ENCODE results near the gene SLC5A4. TPM values are rescaled to one million over a fixed set of nuclear protein-coding genes. Genes with fewer than 3 reads are reported as not detected.

The SLC5A4 gene
- total RNA-seq, 1 experiment from 2014 or later, result not detected

DNA sequence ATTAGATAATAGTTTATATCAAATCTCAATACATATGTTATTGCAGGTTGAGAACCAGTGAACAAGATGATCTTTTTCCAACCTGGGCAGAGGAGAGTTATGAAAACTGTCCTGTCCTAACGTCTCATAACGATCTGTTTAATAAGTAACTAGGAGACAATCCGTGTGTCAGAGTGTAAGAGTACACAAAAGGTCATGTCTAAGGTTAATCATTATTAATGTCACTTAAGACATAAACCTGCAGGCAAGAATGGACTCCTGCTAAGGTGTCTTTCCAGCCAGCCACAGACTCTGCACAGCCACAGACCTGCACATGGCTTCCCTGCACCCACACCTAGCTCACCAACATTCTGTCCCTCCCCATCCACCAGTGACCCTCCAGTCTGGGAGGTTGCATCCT is 10.1 kb downstream of the SLC5A4 start:
- no peaks in the 10 kb centered on the region for H3K9me3 ChIP-seq
- DNase-seq, result no peak
- H3K36me3 ChIP-seq, result no peaks in the 10 kb centered on the region
- no peak overlapping the region for H3K4me3 ChIP-seq
- H3K27me3 ChIP-seq, result peaks cover 8% of the 10 kb centered on the region

DNA sequence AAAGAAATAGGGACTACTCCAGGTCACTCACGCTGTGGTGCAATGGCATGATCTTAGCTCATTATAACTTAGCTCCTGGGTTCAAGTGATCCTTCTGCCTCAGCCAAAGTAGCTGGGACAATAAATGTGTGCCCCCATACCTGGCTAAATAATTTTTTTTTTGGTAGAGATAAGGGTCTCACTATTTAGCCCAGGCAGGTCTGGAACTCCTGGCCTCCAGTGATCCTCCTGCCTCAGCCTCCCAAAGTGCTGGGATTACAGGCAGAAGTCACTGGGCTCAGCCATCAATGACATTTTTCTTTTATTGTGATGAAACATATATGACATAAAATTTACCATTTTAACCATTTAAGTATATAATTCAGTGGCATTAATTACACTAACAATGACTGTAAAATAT is 10.6 kb downstream of the SLC5A4 start:
- H3K4me3 ChIP-seq, result no peak overlapping the region
- H3K27me3 ChIP-seq, result peaks cover 8% of the 10 kb centered on the region
- DNase-seq, result no peak
- no peaks in the 10 kb centered on the region for H3K9me3 ChIP-seq
- no peaks in the 10 kb centered on the region for H3K36me3 ChIP-seq

DNA sequence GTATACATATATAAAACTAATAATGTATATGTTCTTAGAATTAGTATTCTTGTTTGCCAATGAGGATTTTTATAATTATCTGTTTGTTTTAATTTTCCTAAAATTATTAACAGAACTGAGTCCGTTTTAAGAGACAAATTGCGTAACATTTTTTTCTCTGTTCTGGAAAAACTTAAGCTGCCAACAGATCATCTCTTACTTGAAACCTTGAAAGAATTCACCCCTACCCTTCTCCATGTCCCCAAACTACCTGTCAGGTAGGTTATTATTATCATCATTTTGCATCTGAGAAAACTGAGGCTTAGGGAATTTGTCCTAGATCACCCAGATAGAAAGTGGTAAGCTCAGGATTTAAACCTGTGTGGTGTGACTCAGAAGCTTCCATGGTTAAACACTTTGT is 14.7 kb downstream of the SLC5A4 start:
- no peaks in the 10 kb centered on the region for H3K36me3 ChIP-seq
- H3K4me3 ChIP-seq, result no peak overlapping the region
- H3K9me3 ChIP-seq, result no peaks in the 10 kb centered on the region
- H3K27me3 ChIP-seq, result peaks cover 14% of the 10 kb centered on the region
- no peak for DNase-seq

DNA sequence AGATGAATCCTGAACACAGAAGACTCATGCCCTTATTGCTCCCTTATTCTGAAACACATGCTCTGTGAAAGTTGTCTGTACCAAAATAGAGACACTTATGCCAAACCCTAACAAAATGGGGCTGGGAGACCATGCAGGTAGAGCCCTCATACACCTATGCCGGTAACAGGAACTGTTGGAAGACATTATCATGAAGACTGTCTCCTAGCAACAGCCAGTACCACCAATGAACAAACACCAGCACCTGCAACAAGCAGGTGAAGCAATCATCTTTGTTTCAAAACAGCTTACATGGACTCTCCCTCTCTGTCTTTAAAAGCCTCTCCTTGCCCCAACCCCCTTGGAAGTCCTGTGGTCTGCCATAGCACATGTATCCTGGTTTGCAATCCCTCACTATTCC is 17.2 kb downstream of the SLC5A4 start:
- no peaks in the 10 kb centered on the region for H3K9me3 ChIP-seq
- peaks cover 10% of the 10 kb centered on the region for H3K27me3 ChIP-seq
- H3K4me3 ChIP-seq, result no peak overlapping the region
- DNase-seq, result no peak
- no peaks in the 10 kb centered on the region for H3K36me3 ChIP-seq

DNA sequence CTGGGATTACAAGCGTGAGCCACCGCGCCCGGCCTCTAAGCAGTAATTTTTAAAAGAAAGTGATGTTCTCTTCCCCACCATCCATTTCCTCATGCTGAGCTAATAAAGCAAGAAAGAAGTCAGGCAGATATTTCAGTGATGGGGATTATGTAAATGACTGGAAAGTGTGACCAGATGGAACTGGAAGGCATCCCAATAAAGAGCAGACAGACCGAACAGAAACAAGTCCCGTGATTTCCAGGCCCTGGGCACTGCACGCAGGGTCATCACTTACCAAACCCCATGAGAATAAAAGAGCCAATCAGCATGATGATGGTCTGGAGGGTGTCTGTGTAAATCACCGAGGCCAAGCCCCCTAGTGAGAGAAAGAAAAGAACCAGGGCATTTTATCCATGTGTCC is 18.2 kb downstream of the SLC5A4 start:
- Histone ChIP-seq H3K9me3 (no peaks in the 10 kb centered on the region), H3K27me3 (peaks cover 6% of the 10 kb centered on the region), H3K4me3 (no peak overlapping the region), H3K36me3 (no peaks in the 10 kb centered on the region)
- no peak for DNase-seq

DNA sequence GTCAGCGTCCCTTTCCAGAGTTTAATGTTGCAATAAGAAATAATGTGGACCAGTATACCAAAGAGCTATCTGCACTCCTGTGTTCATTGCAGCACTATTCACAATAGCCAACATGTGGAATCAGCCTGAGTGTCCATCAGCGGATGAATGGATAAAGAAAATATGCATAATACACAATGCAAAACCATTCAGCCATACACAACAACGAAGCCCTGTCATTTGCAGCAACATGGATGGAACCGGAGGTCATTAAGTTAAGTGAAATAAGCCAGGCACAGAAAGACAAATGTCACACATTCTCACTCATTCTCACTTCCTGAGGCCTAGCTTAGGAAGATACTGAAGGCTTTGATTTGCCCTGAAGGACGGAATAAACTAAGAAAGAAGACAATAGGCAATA is 22.1 kb downstream of the SLC5A4 start:
- Histone ChIP-seq H3K9me3 (no peaks in the 10 kb centered on the region), H3K27me3 (peaks cover 6% of the 10 kb centered on the region; the same call in 1 of the 2 replicates), H3K4me3 (no peak overlapping the region), H3K36me3 (no peaks in the 10 kb centered on the region)
- no peak for DNase-seq

DNA sequence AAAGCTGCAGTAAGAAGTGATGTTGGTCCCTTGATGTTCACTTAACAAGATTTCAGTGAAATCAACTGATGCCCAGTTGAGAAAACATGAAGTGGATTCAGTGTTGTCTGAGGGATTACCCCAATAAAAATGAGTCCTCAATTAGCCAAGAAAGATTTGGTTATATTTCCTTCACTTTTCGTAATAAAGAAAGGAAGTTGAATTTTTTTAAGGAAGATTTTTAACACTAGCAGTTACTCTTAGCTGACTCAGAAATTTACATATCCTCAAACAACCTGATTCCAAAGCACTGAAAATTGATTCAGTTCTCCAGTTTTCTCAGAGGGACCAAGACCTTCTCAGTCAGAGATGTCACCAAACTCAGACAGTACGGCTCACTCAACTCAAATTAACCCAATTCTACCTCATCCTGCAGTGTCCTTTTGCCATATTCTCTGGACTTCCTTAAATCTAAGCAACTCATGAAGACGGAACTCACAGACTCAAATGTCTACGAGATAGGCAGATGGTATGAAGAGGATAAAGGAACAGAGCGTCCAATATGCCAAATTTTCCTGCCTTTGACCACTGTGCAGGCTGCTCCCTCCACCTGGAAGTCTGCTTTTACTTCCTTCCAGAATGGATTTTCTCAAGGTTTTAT is 22.8 kb downstream of the SLC5A4 start:
- Histone ChIP-seq H3K27me3 (peaks cover 6% of the 10 kb centered on the region; the same call in 1 of the 2 replicates), H3K4me3 (no peak overlapping the region), H3K36me3 (no peaks in the 10 kb centered on the region), H3K9me3 (no peaks in the 10 kb centered on the region)
- DNase-seq, result no peak

DNA sequence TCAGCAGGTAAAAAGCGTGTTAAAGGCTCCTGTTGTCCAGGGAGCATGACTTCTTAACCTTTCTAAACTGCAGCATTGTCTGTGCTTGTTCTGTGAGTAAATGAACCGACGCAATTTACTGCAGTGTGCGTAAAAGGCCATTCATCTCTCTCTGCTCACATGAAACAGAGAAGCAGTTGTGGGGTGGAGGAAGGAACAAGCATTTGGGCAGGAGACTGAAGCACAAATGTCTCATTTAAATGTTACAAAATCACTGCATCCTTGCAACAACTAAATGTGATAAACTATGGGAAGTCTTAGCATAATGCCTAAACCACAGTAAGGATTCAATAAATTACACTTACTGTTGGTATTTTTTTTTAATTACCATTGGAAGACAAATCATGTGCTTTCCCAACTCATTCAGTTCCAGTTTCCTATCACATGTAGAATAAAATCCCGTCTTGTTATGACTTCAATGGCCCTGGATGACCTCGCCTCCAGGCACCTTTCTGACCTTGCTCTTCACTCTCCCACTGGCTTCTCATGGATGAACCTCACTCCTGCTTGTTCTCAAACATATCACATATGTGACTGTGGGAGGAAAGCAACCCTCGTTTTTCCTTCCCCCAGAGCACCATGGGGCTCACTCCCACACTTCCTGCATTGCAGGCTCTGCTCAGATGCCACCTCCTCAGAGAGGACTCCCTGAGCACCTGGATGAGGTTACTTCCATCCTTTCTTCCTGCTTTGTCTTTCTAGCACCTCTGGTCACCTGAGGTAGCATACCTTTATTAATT is 28.6 kb downstream of the SLC5A4 start:
- no peak overlapping the region for H3K4me3 ChIP-seq
- no peaks in the 10 kb centered on the region for H3K9me3 ChIP-seq
- DNase-seq, result no peak
- no peaks in the 10 kb centered on the region for H3K36me3 ChIP-seq
- H3K27me3 ChIP-seq, result peaks cover 11% of the 10 kb centered on the region; the same call in 1 of the 2 replicates

DNA sequence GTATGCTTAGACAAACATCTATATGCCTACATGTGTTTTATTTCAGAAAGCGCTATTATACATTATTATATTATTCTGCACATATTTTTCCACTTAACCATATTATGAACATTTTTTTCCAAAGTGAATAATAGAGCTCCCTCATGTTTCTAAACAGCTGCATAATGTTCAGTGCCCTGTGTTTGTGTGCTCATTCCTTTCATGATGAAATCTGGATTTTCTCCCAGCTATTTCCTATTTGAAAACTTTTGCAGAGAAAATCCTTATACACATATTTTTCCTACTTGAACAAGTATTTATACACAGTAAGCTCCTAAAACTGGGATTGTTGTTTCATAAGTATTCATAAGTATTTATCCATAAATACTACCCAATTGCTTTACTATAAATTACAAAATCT is 32.2 kb downstream of the SLC5A4 start:
- Histone ChIP-seq H3K27me3 (peaks cover 26% of the 10 kb centered on the region), H3K9me3 (no peaks in the 10 kb centered on the region), H3K36me3 (no peaks in the 10 kb centered on the region), H3K4me3 (no peak overlapping the region)
- DNase-seq, result no peak

DNA sequence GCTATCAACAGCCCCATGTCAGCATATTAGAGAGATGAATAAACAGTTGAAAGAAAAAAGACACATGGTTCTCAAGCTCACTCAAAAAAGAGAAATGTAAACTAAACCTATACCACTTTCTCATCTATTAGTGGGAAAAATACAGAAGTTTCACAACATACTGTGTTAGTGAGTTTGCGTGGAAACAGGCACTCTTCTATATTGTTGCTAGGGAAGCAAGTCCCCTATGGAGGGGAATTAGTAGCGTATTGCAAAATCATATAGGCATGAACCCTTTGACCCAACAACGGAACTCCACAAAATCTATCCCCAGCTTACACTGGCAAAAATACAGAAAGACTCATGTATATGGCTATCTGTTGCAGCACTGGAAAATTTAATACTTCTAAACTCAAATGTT is 36.1 kb downstream of the SLC5A4 start:
- Histone ChIP-seq H3K4me3 (no peak overlapping the region), H3K36me3 (no peaks in the 10 kb centered on the region), H3K27me3 (peaks cover 29% of the 10 kb centered on the region), H3K9me3 (no peaks in the 10 kb centered on the region)
- no peak for DNase-seq

DNA sequence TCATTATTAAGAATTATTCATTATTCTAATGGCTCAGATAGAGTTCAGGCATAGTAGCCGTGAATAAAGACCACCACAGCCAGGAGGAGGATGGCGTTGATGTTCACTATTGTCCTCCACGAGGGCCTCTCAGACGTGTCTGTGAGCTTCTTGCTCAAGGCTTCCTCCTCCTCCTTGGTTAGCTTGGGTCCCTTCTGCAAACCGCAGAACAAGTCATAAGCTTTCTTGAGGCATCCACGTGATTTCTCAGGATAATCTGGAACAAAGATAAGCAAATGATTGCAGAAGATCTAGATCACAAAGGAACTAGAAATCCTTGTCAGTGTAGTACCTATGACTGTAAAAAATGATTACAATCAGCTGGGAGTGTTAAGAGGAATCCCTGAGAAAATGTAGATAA is 36.7 kb downstream of the SLC5A4 start:
- DNase-seq, result no peak
- no peak overlapping the region for H3K4me3 ChIP-seq
- no peaks in the 10 kb centered on the region for H3K9me3 ChIP-seq
- peaks cover 29% of the 10 kb centered on the region for H3K27me3 ChIP-seq
- no peaks in the 10 kb centered on the region for H3K36me3 ChIP-seq

DNA sequence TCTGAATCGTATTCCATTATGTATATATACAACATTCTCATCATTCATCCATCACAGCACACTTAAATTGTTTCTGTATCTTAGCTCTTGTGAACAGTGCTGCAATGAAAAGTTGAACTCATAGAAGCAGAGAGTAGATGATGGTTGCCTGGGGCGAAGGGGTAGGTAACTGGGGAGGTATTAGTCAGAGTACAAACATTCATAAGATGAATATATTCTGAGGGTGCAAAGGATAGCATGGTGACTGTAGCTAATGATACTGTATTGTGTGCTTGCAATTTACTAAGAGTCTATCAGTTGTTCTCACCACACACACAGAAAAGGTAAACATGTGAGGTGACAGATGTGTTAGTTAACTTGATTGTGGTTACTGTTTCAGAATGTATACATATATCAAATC is 37.7 kb downstream of the SLC5A4 start:
- Histone ChIP-seq H3K36me3 (no peaks in the 10 kb centered on the region), H3K9me3 (no peaks in the 10 kb centered on the region), H3K27me3 (peaks cover 29% of the 10 kb centered on the region), H3K4me3 (no peak overlapping the region)
- DNase-seq, result no peak

DNA sequence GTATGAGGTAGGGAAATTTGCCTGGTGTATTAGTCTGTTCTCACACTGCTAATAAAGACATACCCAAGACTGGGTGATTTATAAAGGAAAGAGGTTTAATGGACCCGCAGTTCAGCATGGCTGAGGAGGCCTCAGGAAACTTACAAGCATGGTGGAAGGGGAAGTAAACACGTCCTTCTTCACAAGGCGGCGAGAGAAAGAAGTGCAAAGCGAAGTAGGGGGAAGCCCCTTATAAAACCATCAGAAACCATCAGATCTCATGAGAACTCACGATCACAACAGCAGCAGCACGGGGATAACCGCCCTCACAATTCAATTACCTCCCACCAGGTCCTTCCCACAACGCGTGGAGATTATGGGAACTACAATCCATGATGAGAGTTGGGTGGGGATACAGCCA is 38.2 kb downstream of the SLC5A4 start:
- no peak overlapping the region for H3K4me3 ChIP-seq
- H3K27me3 ChIP-seq, result peaks cover 24% of the 10 kb centered on the region
- no peak for DNase-seq
- no peaks in the 10 kb centered on the region for H3K36me3 ChIP-seq
- no peaks in the 10 kb centered on the region for H3K9me3 ChIP-seq

DNA sequence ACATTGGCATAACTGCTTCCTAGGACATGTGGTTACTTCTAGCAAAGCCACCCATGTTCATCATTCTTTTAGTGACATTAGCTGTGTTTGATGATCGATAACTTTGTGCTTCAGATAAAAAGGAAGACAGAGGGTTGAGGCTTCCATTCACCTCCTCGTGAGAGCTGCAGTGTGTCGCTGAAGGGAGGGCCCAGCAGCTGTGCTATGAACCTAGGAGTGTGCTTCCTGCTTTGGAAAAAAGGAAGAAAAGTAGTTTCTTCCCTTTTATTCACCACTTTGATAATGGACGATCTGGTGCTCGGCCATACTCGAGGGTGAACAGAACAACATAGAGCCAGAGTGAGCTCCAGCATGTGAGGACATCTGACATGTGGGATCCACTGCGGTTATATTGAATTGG is 44.1 kb downstream of the SLC5A4 start:
- DNase-seq, result no peak
- no peaks in the 10 kb centered on the region for H3K36me3 ChIP-seq
- peaks cover 6% of the 10 kb centered on the region for H3K27me3 ChIP-seq
- H3K4me3 ChIP-seq, result no peak overlapping the region
- no peaks in the 10 kb centered on the region for H3K9me3 ChIP-seq

DNA sequence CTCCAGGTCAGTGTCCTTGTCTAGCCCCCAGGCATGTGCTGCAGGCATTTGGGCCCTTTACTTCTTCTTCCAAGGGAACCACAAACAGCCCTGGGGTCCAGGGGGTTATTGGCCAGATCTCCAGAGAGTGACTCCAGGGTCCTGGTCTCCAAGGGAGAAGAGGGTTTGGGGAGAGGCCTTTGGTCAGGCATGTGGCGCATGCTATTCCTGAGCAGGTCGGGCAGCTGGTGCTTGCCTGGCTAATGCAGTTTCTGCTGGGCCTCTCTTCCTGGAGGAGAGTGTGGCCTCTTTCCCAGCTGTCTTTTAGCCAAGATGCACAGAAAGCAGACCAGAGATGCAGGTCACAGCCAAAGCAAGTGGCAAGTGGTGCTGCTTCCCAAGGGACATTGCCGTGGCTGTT is 46.5 kb downstream of the SLC5A4 start:
- Histone ChIP-seq H3K4me3 (no peak overlapping the region), H3K36me3 (no peaks in the 10 kb centered on the region), H3K27me3 (peaks cover 8% of the 10 kb centered on the region), H3K9me3 (no peaks in the 10 kb centered on the region)
- DNase-seq, result no peak

DNA sequence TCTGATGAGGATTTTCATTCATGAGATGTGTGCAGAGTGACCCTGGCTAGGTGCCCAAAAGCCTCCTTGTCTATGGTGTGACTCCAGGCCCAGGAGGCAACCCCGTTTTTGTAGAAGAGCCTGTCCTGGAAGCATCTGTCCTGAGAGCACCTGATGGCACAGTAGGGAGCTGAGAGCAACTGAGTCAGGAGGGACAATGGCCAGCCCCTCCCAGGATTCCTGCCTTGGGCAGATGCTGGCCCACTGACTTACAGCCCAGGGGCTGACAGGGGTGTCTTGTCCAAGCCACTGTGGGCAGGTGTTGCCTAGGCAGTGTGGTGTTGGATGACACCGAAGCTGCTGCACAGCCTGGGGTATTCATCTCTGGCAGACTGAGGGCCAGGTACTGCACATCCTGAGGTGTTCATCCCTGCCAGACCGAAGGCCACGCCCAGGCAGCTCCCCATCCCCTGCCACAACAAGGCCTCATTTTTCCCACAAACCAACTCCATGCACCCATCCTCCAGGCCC is 47.1 kb downstream of the SLC5A4 start:
- Histone ChIP-seq H3K36me3 (no peaks in the 10 kb centered on the region), H3K9me3 (no peaks in the 10 kb centered on the region), H3K4me3 (no peak overlapping the region), H3K27me3 (peaks cover 15% of the 10 kb centered on the region)
- DNase-seq, result no peak

DNA sequence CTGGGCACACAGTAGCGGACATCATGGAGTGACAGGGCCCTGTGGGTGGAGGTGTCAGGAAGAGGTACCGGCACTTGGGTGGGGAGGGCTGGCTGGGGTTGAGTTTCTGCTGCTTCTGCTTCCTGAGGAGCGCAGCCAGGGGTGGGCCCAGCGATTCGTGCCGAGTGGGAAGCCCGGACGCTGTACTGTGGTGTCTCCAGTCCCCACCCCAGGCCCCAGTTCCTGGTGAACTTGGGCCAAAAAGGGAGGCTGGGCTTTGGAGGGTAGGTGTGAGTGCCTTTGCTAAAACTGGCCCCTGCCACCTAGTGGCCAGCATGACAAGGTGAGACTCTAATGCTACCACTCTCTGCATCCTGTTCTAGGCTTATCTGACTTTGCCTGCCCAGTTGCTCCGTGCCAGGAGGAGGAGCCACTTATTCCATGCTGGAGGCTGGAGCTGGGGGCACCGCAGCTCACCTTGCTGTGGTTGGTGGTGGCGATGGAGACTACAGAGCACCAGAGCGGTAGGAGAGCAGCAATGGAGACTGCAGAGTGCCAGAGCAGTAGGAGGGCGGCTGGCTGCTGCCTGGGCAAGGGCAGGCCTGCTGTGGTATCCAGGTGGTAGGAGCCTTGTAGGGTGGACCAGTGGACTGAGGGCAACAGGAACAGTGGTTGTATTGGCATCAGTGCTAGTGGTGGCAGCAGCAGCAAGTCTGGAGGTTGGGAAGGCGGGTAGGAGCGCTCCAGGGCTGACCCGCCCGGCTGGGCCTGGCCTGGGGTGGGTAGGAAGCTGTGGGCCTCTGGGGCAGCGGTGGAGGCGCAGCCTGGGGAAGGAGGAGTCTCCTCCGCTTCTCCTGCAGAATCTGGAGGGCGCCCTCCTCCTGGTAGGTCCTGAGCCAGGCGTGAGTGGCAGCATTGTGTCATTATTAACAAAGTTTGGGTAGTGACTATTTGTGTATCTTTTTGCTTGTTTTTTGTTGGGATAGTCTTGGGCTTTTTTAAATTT is 48.1 kb downstream of the SLC5A4 start:
- no peaks in the 10 kb centered on the region for H3K36me3 ChIP-seq
- H3K27me3 ChIP-seq, result peaks cover 24% of the 10 kb centered on the region
- no peaks in the 10 kb centered on the region for H3K9me3 ChIP-seq
- no peak overlapping the region for H3K4me3 ChIP-seq
- peak; percentile 17 for DNase-seq
